ENCODE measurements around the gene TMEM14B. TPM values are rescaled to one million over a fixed set of nuclear protein-coding genes. Genes with fewer than 3 reads are reported as not detected.

TMEM14B gene
- polyA plus RNA-seq, 1 experiment: 148 TPM

- CTCF ChIA-PET: interaction anchor here (0.7 to 2.5 kb wide), 3 partner anchors 71 to 244 kb away, joined by 4 to 9 read pairs (median 8); no protein-coding TSS in a partner anchor
- Histone ChIP-seq H3K27me3 (ENCODE audit: control insufficient read depth, insufficient read depth, low read length) (no peaks in the 10 kb centered on the region), H3K4me3 (ENCODE audit: low read depth, low read length) (peak within 1 kb of the TSS; percentile 77), H3K9me3 (ENCODE audit: control insufficient read depth, insufficient read depth, low read length) (peaks cover 8% of the 10 kb centered on the region), H3K27ac (ENCODE audit: low read depth, low read length) (peak within 1 kb of the TSS; percentile 77)
- no peak for TF ChIP-seq CTCF (IDR thresholded peaks at IDR 0.05; ENCODE audit: low read depth, low read length)
- peak; percentile 97 for DNase-seq (ENCODE audit: low read depth, low spot score)
- POLR2A ChIA-PET: interaction anchor here (0.5 to 1.2 kb wide), 9 partner anchors 15 to 167 kb away, joined by 3 to 40 read pairs (median 4); partner anchors contain the start of genes C6orf52, PAK1IP1 and TMEM14B
These were observed 24.6 kb upstream of the TMEM14B start, which contains the start of gene TMEM14C for GRCh38 chr6:10722820-10723566. Gene TMEM14C (plus strand): TSS chr6:10723070. CDS start chr6:10724614, 1,544 bp downstream.

GRCh38 chr6:10723567-10723881 is 24.1 kb upstream of the TMEM14B start:
- POLR2A ChIA-PET: interaction anchor here (0.9 to 1.4 kb wide), 3 partner anchors 10 to 23 kb away, joined by 3 to 6 read pairs (median 4); no protein-coding TSS in a partner anchor
- TF ChIP-seq CTCF (IDR thresholded peaks at IDR 0.05; ENCODE audit: low read depth, low read length): no peak
- Histone ChIP-seq H3K27me3 (ENCODE audit: control insufficient read depth, insufficient read depth, low read length) (no peaks in the 10 kb centered on the region), H3K4me3 (ENCODE audit: low read depth, low read length) (peak overlapping the region; percentile 77), H3K9me3 (ENCODE audit: control insufficient read depth, insufficient read depth, low read length) (peaks cover 3% of the 10 kb centered on the region), H3K27ac (ENCODE audit: low read depth, low read length) (peak overlapping the region; percentile 77)
- CTCF ChIA-PET: interaction anchor here (0.6 to 2.5 kb wide), 5 partner anchors 36 to 245 kb away, joined by 3 to 9 read pairs (median 4); no protein-coding TSS in a partner anchor
- no peak for DNase-seq (ENCODE audit: low read depth, low spot score)

GRCh38 chr6:10725044-10725443 is 22.6 kb upstream of the TMEM14B start:
- CTCF ChIA-PET: interaction anchor here (0.9 to 1.8 kb wide), 2 partner anchors 35 to 246 kb away, joined by 3 to 9 read pairs; no protein-coding TSS in a partner anchor
- no peaks in the 10 kb centered on the region; the same call in 1 of the 2 replicates for H3K9me3 ChIP-seq (ENCODE audit: control insufficient read depth, insufficient read depth, low read length)

GRCh38 chr6:10725716-10726115 is 21.9 kb upstream of the TMEM14B start:
- no peaks in the 10 kb centered on the region for H3K9me3 ChIP-seq (ENCODE audit: control insufficient read depth, insufficient read depth, low read length)
- ChIA-PET POLR2A (interaction anchor here (1.3 kb wide), 1 partner anchor 31 kb away, joined by 3 read pairs; the partner anchor contains the start of genes C6orf52 and PAK1IP1), CTCF (interaction anchor here (0.9 kb wide), 1 partner anchor 34 kb away, joined by 3 read pairs; no protein-coding TSS in a partner anchor)
- no peak overlapping the region for H3K4me3 ChIP-seq (ENCODE audit: low read depth, low read length)
- no peaks in the 10 kb centered on the region for H3K27me3 ChIP-seq (ENCODE audit: control insufficient read depth, insufficient read depth, low read length)
- TF ChIP-seq CTCF (IDR thresholded peaks at IDR 0.05; ENCODE audit: low read depth, low read length): no peak
- no peak for DNase-seq (ENCODE audit: low read depth, low spot score)
- H3K27ac ChIP-seq (ENCODE audit: low read depth, low read length): no peak overlapping the region

More at GRCh38 chr6:10725044-10725443, 22.6 kb upstream of the TMEM14B start:
- TF ChIP-seq CTCF (IDR thresholded peaks at IDR 0.05; ENCODE audit: low read depth, low read length): no peak
- H3K27me3 ChIP-seq (ENCODE audit: control insufficient read depth, insufficient read depth, low read length): no peaks in the 10 kb centered on the region
- H3K4me3 ChIP-seq (ENCODE audit: low read depth, low read length): no peak overlapping the region; the same call in 1 of the 2 replicates
- POLR2A ChIA-PET: interaction anchor here (1.3 to 1.4 kb wide), 3 partner anchors 8 to 31 kb away, joined by 3 to 6 read pairs (median 4); partner anchors contain the start of genes C6orf52 and PAK1IP1
- DNase-seq (ENCODE audit: low read depth, low spot score): no peak
- no peak overlapping the region for H3K27ac ChIP-seq (ENCODE audit: low read depth, low read length)

All from AG04450 (cell line).